ENCODE results near the gene ART5.

The ART5 gene, protein sequence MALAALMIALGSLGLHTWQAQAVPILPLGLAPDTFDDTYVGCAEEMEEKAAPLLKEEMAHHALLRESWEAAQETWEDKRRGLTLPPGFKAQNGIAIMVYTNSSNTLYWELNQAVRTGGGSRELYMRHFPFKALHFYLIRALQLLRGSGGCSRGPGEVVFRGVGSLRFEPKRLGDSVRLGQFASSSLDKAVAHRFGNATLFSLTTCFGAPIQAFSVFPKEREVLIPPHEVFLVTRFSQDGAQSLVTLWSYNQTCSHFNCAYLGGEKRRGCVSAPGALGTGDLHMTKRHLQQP

GRCh38 chr11:3641701-3642070, at the start of gene ART5:
Gene ART5 (minus strand): TSS chr11:3641992. CDS start chr11:3641862, 130 bp downstream.
- DNase-seq (ENCODE audit: low read depth): no peak

DNA sequence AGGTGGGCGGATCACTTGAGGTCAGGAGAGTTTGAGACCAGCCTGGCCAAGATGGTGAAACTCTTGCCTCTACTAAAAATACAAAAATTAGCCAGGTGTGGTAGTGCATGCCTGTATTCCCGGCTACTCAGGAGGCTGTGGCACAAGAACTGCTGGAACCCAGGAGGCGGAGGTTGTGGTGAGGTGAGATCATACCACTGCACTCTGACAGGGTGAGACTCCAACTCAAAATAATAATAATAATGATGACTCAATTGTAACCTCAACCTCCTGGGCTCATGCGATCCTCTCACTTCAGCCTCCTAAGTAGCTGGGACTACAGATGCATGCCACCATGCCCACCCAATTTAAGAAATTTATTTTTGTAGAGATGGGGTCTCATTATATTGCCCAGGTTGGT, 45.0 kb upstream of the ART5 start:
- no peak for DNase-seq (ENCODE audit: low read depth)

DNA sequence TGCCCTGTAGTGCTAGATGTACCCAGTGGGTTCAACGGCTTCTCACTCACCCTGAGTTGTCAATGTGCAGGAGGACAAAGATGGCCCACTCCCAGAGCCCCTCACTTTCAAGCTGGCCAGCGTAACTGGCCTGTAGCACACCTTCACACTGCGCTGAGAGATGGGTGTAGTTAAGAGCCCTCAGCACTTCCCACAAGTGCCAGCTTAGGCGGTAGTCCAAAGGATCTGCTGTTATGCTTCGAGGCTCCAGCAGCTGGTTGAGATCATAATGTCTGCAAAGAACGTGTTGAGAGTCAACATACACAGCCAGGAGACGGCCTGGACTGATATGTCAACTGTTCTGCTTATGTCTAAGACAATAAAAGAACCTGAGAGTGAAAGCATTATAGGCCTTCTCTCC, 44.1 kb upstream of the ART5 start:
- DNase-seq (ENCODE audit: low read depth): no peak

DNA sequence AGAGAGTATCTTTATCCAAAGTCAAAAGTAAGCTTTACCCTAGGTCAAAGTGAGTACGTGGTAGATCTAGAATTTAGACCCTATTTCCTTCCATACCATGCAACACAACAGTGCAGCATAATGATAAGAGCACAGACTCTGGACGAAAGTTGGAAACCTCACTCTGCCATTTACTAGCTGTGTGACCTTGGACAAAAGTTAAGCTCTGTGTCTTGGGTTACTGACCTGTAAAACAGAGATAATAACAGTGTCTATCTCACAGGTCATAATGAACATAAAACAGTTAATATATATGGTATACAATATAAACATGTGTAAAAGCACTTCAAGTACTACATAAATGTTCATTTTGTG, 43.0 kb upstream of the ART5 start:
- DNase-seq (ENCODE audit: low read depth): no peak

- DNase-seq (ENCODE audit: low read depth): no peak
Measured at GRCh38 chr11:3684129-3684818, 42.5 kb upstream of the ART5 start.

GRCh38 chr11:3683039-3683438, 41.2 kb upstream of the ART5 start:
- DNase-seq (ENCODE audit: low read depth): no peak

DNA sequence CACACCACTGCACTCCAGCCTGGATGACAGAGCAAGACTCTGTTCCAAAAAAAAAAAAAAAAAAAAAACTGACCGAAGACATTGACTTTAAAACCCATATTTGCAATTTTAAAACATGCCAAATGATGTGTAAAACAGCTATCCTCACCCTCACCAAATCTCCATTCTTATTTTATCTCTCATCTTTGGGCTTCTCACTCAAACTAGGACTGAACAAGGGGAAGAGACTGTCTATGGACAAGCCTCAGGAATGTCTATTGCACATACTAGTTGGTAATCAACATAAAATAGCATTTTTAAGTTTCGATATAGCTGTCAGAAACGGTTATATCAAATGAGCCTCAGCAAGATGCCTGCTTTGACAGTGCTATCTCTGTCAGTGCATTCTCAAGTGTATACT, 37.3 kb upstream of the ART5 start:
- DNase-seq (ENCODE audit: low read depth): no peak

GRCh38 chr11:3675971-3676370, 34.2 kb upstream of the ART5 start:
- DNase-seq (ENCODE audit: low read depth): no peak

DNA sequence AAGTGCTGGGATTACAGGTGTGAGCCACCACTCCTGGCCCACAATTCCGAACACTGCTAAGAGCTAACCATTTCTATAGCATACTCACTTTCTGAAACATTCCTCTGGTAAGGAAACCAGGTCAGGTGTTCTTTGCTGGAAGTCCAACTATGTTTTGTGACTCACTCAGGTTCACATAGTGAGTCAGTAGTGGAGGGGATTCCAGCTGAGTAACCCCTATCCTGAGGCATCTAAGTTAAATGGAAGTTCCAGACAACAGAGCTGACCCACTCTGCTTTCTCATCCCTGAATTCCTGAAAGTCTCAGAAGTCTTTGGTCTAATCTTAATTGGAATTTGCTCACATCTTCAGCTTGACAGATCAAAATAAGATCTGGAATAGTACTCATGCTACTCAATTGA, 32.4 kb upstream of the ART5 start:
- no peak for DNase-seq (ENCODE audit: low read depth)

DNA sequence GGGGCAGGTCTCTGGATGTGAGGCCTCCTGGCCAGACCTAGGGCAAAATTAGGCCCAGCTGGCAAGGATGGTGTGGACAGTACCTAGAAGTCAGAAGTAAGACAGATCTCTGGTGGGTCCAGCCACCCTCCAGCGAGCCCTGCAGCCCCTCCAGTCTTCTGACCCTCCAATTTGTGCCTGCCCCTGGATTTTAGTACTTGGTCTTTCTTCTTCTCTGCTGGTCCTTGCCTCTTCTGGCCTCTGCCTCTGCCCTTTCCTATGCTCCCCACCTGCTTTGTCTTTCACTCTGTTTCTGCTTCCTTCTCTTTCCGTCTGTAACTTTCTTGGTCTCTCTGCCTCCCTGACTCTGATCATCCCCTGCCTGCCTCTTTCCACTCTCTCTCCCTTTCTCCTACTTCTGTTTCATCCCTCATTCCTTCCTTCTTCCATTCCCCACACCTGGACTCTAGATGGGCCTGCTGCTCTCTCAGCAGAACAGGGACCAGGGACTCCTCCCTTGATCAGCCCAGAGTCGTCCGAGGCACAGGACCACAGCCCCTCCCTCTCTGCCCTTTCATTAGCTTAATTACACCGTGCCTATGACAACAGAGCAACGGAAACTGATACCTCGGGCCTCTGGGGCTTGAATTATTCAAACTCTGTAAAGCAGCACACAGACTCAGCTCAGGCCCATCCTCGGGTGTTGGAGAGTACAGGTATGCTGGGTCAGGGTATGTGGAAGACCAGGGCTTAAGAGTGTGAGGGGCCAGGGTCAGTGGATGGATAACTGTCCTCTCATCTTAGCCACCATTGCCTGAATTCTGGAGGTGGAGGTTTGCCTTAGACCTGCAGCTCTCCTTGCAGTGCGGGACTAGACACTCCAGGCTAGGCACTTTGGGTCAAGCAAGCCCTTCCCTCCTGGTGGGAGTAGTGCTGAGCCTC, 29.8 kb upstream of the ART5 start, which contains the start of gene CHRNA10:
Gene CHRNA10 (minus strand): TSS at position 51 of the 921 bp plus-strand sequence. CDS start 72 bp downstream, outside the sequence.
- DNase-seq (ENCODE audit: low read depth): no peak

DNA sequence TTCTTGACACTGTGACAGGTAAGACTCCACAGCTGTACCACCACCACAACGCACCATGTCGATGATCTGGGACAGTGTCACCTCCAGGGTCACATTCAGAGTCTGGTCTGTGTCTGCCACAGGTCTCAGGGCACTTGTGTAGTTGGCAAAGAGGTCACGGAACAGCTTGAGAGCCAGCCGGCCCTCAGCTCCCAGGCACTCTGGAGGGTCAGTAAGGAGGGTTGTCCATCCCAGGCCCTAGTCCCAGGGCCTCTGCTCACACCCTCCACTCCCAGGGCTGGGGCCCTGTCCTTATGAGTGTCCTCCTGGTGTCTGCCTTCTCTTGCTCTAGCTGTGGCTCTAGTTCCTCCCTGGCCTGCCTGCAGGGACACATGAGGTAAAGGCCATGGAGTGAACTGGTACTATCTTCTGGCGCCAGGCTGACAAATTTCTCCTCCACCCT, 28.0 kb upstream of the ART5 start:
- no peak for DNase-seq (ENCODE audit: low read depth)

DNA sequence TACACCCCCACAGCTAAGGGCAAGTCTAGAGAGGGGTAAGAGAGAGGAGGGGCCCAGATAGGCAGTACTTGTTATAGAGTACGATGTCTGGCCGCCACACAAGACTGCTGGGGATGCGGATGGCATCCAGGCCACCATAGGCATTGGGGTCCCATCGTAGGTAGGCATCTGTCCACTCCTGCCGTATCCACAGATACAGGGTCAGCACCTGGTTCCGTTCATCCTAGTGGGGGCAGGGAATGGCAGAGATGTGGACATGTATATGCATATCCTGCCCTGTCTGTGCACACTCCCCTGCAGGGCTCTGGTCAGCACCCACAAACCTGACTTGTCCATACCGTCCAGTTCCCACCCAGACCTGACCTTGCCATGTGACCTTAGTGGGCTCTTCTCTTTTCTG, 27.3 kb upstream of the ART5 start:
- DNase-seq (ENCODE audit: low read depth): no peak

GRCh38 chr11:3667149-3668035, 25.6 kb upstream of the ART5 start:
- no peak for DNase-seq (ENCODE audit: low read depth)

DNA sequence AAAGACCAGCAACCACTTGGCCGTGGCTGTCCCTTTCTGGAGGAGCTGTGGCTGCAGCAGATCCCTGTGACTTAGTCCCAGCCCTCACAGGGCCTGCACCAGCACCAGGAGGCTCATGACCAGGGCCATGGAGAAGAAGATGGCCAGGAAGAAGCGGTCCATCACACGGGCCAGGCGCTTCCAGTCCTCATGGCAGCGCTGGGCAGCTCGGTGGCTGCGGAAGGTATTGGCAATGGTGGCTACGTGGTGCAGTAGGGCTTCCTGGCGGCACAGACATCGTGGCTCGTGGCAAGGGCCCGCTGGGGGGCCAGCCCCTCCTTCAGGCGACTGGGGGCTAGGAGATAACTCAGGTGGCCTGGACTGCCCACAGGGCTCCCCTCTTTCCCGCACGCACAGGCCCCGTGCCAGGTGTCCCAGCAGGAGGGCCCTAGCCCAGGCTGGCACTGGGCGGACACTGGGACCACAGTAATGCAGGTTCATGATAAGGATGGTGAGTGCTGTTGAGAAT, 24.3 kb upstream of the ART5 start:
- no peak for DNase-seq (ENCODE audit: low read depth)

GRCh38 chr11:3665336-3666022, 23.7 kb upstream of the ART5 start:
- DNase-seq (ENCODE audit: low read depth): no peak

- no peak for DNase-seq (ENCODE audit: low read depth)
Measured at GRCh38 chr11:3664032-3664630, 22.3 kb upstream of the ART5 start.

DNA sequence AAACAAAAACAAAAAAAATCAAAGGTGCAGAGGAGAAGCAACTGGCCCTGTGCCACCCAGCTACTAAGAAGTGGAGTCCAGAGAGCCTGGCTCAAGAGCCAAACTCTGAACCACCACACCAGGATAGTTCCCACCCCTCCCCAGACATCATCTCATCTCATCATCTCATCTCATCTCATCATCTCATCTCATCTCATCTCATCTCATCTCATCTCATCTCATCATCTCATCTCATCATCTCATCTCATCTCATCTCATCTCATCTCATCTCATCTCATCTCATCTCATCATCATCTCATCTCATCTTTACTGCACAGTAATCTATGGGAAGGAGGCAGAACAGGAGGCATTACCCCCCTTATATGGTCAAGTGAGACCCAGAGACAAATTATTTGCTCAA, 21.1 kb upstream of the ART5 start:
- DNase-seq (ENCODE audit: low read depth): no peak

- DNase-seq (ENCODE audit: low read depth): no peak
Measured at GRCh38 chr11:3660960-3661359, 19.2 kb upstream of the ART5 start.

GRCh38 chr11:3659595-3660515, 18.1 kb upstream of the ART5 start:
- DNase-seq (ENCODE audit: low read depth): no peak

All from stimulated activated CD8-positive, alpha-beta memory T cell treated with anti-CD3 and anti-CD28 coated beads, Interleukin-15, amount 100 ng/mL, for 24 hours (primary cell).